A549 (cell line): ENCODE results near the gene RAB26. TPM values are rescaled to one million over a fixed set of nuclear protein-coding genes. Genes with fewer than 3 reads are reported as not detected.

Experiments
- BHLHE40 ChIP-seq: IDR thresholded peaks from 2 replicates; pipeline ENCODE4 v1.6.1; 2012; ENCODE audit warnings: low read depth, low read length, inconsistent platforms
- CBX2 ChIP-seq: fragments of 200-600 bp; sonication (generic); IDR thresholded peaks from 2 replicates; pipeline ENCODE4 v1.6.1; 2016; ENCODE audit warnings: low read depth, mild to moderate bottlenecking, borderline replicate concordance
- CEBPB ChIP-seq, 2 experiments: fragments of >200 bp in 1 of 2; sonication (Bioruptor Twin) in 1 of 2; formaldehyde crosslinking in 1 of 2; IDR thresholded peaks; 2 replicates each; pipeline ENCODE4 v1.6.1; 2012 to 2016
- CHD4 ChIP-seq: fragments of 200-600 bp; sonication (generic); IDR thresholded peaks from 2 replicates; pipeline ENCODE4 v1.6.1; 2016; ENCODE audit warnings: antibody characterized with exemption, mild to moderate bottlenecking, borderline replicate concordance
- EHMT2 ChIP-seq: fragments of 200-600 bp; sonication (generic); IDR thresholded peaks from 2 replicates; pipeline ENCODE4 v1.6.1; 2016; ENCODE audit warnings: antibody characterized with exemption, low read depth, mild to moderate bottlenecking, moderate library complexity
- ELK1 ChIP-seq: fragments of 150-350 bp; IDR thresholded peaks from 2 replicates; pipeline ENCODE4 v1.6.1; 2014; ENCODE audit warnings: low read depth, mild to moderate bottlenecking, low read length
- EP300 ChIP-seq, 2 experiments: fragments of >200 bp; sonication (Bioruptor Twin); formaldehyde crosslinking; IDR thresholded peaks; 2 replicates in 1 of 2; 3 replicates in 1 of 2; pipeline ENCODE4 v1.6.1; 2016 to 2017
- ESRRA ChIP-seq: fragments of 150-350 bp; IDR thresholded peaks from 2 replicates; pipeline ENCODE4 v1.6.1; 2014; ENCODE audit warnings: mild to moderate bottlenecking, low read length, borderline replicate concordance
- FOSB ChIP-seq: fragments of 250-450 bp; sonication (Bioruptor Pico); IDR thresholded peaks from 2 replicates; pipeline ENCODE4 v1.5.0; 2020; ENCODE audit warnings: mild to moderate bottlenecking, moderate library complexity
- FOXS1 ChIP-seq: fragments of 250-450 bp; sonication (Bioruptor Pico); IDR thresholded peaks from 2 replicates; pipeline ENCODE4 v1.5.0; 2020; ENCODE audit warnings: mild to moderate bottlenecking, moderate library complexity
- HDAC2 ChIP-seq: fragments of 200-600 bp; sonication (generic); IDR thresholded peaks from 2 replicates; pipeline ENCODE4 v1.6.1; 2016
- HOXB13 ChIP-seq: fragments of 250-450 bp; sonication (Bioruptor Pico); IDR thresholded peaks from 2 replicates; pipeline ENCODE4 v1.5.0; 2020; ENCODE audit warnings: low read depth, mild to moderate bottlenecking, moderate library complexity
- HOXB5 ChIP-seq: fragments of 250-450 bp; sonication (Bioruptor Pico); IDR thresholded peaks from 2 replicates; pipeline ENCODE4 v1.5.0; 2020; ENCODE audit warnings: mild to moderate bottlenecking, moderate library complexity
- JUNB ChIP-seq: fragments of >200 bp; sonication (Bioruptor Twin); formaldehyde crosslinking; IDR thresholded peaks from 2 replicates; pipeline ENCODE4 v1.6.1; 2016
- KDM5A ChIP-seq: fragments of 200-600 bp; sonication (generic); IDR thresholded peaks from 2 replicates; pipeline ENCODE4 v1.6.1; 2016; ENCODE audit warnings: antibody characterized with exemption, mild to moderate bottlenecking
- MAZ ChIP-seq: fragments of 150-350 bp; IDR thresholded peaks from 2 replicates; pipeline ENCODE4 v1.6.1; 2014; ENCODE audit warnings: antibody characterized with exemption, low read depth, low read length, borderline replicate concordance
- MYC ChIP-seq: IDR thresholded peaks from 2 replicates; pipeline ENCODE4 v1.6.1; 2012; ENCODE audit warnings: mild to moderate bottlenecking, inconsistent platforms, low read length, improper control_type of control experiment, borderline replicate concordance
- NFE2L2 ChIP-seq: fragments of 150-350 bp; conservative IDR thresholded peaks from 2 replicates; pipeline ENCODE4 v1.6.1; 2014; ENCODE audit warnings: low read length
- PHF8 ChIP-seq: fragments of 200-600 bp; sonication (generic); IDR thresholded peaks from 2 replicates; pipeline ENCODE4 v1.6.1; 2016; ENCODE audit warnings: low read depth, mild to moderate bottlenecking, antibody characterized with exemption, moderate library complexity, borderline replicate concordance
- POLR2A ChIP-seq: IDR thresholded peaks from 2 replicates; pipeline ENCODE4 v1.6.1; 2012; ENCODE audit warnings: mild to moderate bottlenecking, low read length
- POLR2AphosphoS2 ChIP-seq: conservative IDR thresholded peaks from 2 replicates; pipeline ENCODE4 v1.6.1; 2012; ENCODE audit warnings: low read length, improper control_type of control experiment, inconsistent platforms
- RAD21 ChIP-seq, 2 experiments: fragments of >200 bp in 1 of 2; sonication (Bioruptor Twin) in 1 of 2; formaldehyde crosslinking in 1 of 2; IDR thresholded peaks in 1 of 2; conservative IDR thresholded peaks in 1 of 2; 2 replicates in 1 of 2; 3 replicates in 1 of 2; pipeline ENCODE4 v1.6.1; 2012 to 2018; ENCODE audit warnings: inconsistent platforms in 1 of 2
- RARB ChIP-seq: fragments of 250-450 bp; sonication (Bioruptor Pico); IDR thresholded peaks from 2 replicates; pipeline ENCODE4 v1.8.0; 2021; ENCODE audit warnings: mild to moderate bottlenecking, moderate library complexity
- RCOR1 ChIP-seq: fragments of 150-350 bp; IDR thresholded peaks from 2 replicates; pipeline ENCODE4 v1.6.1; 2014; ENCODE audit warnings: antibody characterized with exemption, low read length, low read depth
- RNF2 ChIP-seq: fragments of 200-600 bp; sonication (generic); IDR thresholded peaks from 2 replicates; pipeline ENCODE4 v1.6.1; 2016; ENCODE audit warnings: low read depth, mild to moderate bottlenecking, antibody characterized with exemption, moderate library complexity, borderline replicate concordance
- SMC3 ChIP-seq: fragments of >200 bp; sonication (Bioruptor Twin); formaldehyde crosslinking; IDR thresholded peaks from 3 replicates; pipeline ENCODE4 v1.6.1; 2018; ENCODE audit warnings: inconsistent platforms
- SREBF2 ChIP-seq: fragments of 450-650 bp; IDR thresholded peaks from 2 replicates; pipeline ENCODE4 v1.6.1; 2014; ENCODE audit warnings: mild to moderate bottlenecking, moderate library complexity
- TFCP2L1 ChIP-seq: fragments of 250-450 bp; sonication (Bioruptor Pico); IDR thresholded peaks from 2 replicates; pipeline ENCODE4 v1.5.0; 2021; ENCODE audit warnings: mild to moderate bottlenecking
- TP53 ChIP-seq: fragments of 250-450 bp; sonication (Bioruptor Pico); IDR thresholded peaks from 2 replicates; pipeline ENCODE4 v1.5.0; 2021; ENCODE audit warnings: mild to moderate bottlenecking, moderate library complexity
- USF2 ChIP-seq: fragments of 450-650 bp; IDR thresholded peaks from 2 replicates; pipeline ENCODE4 v1.6.1; 2014; ENCODE audit warnings: antibody characterized with exemption
- ZC3H11A ChIP-seq: fragments of 450-650 bp; IDR thresholded peaks from 2 replicates; pipeline ENCODE4 v1.6.1; 2014; ENCODE audit warnings: antibody characterized with exemption, mild to moderate bottlenecking
- ZNF302 ChIP-seq: fragments of 250-450 bp; sonication (Bioruptor Pico); IDR thresholded peaks from 2 replicates; pipeline ENCODE4 v1.9.0; 2021; ENCODE audit warnings: inconsistent platforms, mild to moderate bottlenecking, moderate library complexity
- ZSCAN20 ChIP-seq: fragments of 250-450 bp; sonication (Bioruptor Pico); IDR thresholded peaks from 2 replicates; pipeline ENCODE4 v1.8.0; 2022; ENCODE audit warnings: mild to moderate bottlenecking, moderate library complexity
- polyA plus RNA-seq, 4 experiments: library from polyadenylated mRNA; depleted of rRNA in 3 of 4; stranded (reverse); fragments of >200 nt; fragmentation: RNase III in 1 of 4; extraction: RNeasy Plus Mini Kit Qiagen cat#74134 plus additional on column Dnase treatment in 1 of 4; gene quantifications; 2 replicates in 3 of 4; 3 replicates in 1 of 4; pipeline ENCODE4 v1.2.3, GENCODE V29; 2011 to 2017
- TF ChIP-seq, protein P1 (sequence below): fragments of 250-450 bp; sonication (Bioruptor Pico); IDR thresholded peaks from 2 replicates; pipeline ENCODE4 v1.5.0; 2020; ENCODE audit warnings: low read depth, mild to moderate bottlenecking, moderate library complexity
- TF ChIP-seq, protein P2 (sequence below): IDR thresholded peaks from 2 replicates; pipeline ENCODE4 v1.6.1; 2012; ENCODE audit warnings: low read depth, borderline replicate concordance
- TF ChIP-seq, protein P3 (sequence below): fragments of 200-600 bp; sonication (generic); IDR thresholded peaks from 2 replicates; pipeline ENCODE4 v1.6.1; 2016; ENCODE audit warnings: antibody characterized with exemption, mild to moderate bottlenecking, moderate library complexity

RAB26 gene
- polyA plus RNA-seq, 2 of the 4 experiments (the other 2 are of a cell fraction): 6.7 TPM

- TF ChIP-seq HOXB5 (no peak), MAZ (peak; percentile 80; the same call in 1 of the 2 replicates), TP53 (CRISPR knock-in tag) (peak; percentile 95), RCOR1 (no peak), FOXS1 (CRISPR knock-in tag) (no peak), PHF8 (peak; percentile 97), ZSCAN20 (CRISPR knock-in tag) (no peak), BHLHE40 (peak; percentile 8; the same call in 1 of the 2 replicates), CBX2 (no peak), POLR2A (peak; percentile 99), FOSB (0 out of 2 replicates have a peak, but pooled peaks have one; percentile 10), TFCP2L1 (peak; percentile 81; the same call in 1 of the 2 replicates), SREBF2 (no peak), ESRRA (peak; percentile 51; the same call in 1 of the 2 replicates), USF2 (no peak), RARB (CRISPR knock-in tag) (peak; percentile 84), NFE2L2 (no peak), EHMT2 (no peak), CHD4 (no peak), POLR2AphosphoS2 (0 out of 2 replicates have a peak, but pooled peaks have one; percentile 76), HDAC2 (no peak), EP300 (IDR thresholded peaks at IDR 0.05) (no peak), ELK1 (no peak), KDM5A (no peak), CEBPB (IDR thresholded peaks at IDR 0.05) (no peak; a peak in 1 of 4 replicates), SMC3 (no peak), JUNB (no peak), ZC3H11A (no peak), ZNF302 (CRISPR knock-in tag) (no peak), MYC (peak; percentile 97), RAD21 (conservative IDR thresholded peaks at IDR 0.05 in 1 of 2, IDR thresholded peaks at IDR 0.05 in 1 of 2) (no peak), HOXB13 (no peak), RNF2 (no peak; the same call in 1 of the 2 replicates)
- TF ChIP-seq, protein P1, sequence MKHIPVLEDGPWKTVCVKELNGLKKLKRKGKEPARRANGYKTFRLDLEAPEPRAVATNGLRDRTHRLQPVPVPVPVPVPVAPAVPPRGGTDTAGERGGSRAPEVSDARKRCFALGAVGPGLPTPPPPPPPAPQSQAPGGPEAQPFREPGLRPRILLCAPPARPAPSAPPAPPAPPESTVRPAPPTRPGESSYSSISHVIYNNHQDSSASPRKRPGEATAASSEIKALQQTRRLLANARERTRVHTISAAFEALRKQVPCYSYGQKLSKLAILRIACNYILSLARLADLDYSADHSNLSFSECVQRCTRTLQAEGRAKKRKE (CRISPR knock-in tag): no peak
- TF ChIP-seq, protein P2, sequence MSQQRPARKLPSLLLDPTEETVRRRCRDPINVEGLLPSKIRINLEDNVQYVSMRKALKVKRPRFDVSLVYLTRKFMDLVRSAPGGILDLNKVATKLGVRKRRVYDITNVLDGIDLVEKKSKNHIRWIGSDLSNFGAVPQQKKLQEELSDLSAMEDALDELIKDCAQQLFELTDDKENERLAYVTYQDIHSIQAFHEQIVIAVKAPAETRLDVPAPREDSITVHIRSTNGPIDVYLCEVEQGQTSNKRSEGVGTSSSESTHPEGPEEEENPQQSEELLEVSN: peak; percentile 17; the same call in 1 of the 2 replicates
- TF ChIP-seq, protein P3, sequence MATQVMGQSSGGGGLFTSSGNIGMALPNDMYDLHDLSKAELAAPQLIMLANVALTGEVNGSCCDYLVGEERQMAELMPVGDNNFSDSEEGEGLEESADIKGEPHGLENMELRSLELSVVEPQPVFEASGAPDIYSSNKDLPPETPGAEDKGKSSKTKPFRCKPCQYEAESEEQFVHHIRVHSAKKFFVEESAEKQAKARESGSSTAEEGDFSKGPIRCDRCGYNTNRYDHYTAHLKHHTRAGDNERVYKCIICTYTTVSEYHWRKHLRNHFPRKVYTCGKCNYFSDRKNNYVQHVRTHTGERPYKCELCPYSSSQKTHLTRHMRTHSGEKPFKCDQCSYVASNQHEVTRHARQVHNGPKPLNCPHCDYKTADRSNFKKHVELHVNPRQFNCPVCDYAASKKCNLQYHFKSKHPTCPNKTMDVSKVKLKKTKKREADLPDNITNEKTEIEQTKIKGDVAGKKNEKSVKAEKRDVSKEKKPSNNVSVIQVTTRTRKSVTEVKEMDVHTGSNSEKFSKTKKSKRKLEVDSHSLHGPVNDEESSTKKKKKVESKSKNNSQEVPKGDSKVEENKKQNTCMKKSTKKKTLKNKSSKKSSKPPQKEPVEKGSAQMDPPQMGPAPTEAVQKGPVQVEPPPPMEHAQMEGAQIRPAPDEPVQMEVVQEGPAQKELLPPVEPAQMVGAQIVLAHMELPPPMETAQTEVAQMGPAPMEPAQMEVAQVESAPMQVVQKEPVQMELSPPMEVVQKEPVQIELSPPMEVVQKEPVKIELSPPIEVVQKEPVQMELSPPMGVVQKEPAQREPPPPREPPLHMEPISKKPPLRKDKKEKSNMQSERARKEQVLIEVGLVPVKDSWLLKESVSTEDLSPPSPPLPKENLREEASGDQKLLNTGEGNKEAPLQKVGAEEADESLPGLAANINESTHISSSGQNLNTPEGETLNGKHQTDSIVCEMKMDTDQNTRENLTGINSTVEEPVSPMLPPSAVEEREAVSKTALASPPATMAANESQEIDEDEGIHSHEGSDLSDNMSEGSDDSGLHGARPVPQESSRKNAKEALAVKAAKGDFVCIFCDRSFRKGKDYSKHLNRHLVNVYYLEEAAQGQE: peak; percentile 43; the same call in 1 of the 2 replicates
Measured at GRCh38 chr16:2155091-2155950, 6.9 kb downstream of the RAB26 start, which contains the start of gene TRAF7 (continued).
